ENCODE data around the gene C2CD2. TPM values are rescaled to one million over a fixed set of nuclear protein-coding genes. Genes with fewer than 3 reads are reported as not detected.

C2CD2 gene
- polyA plus RNA-seq, 1 donor (not counting 4 experiments of a cell fraction or from before 2014, with no cell fraction given) = 39.9 TPM

- Histone ChIP-seq H4K20me1 (ENCODE audit: control insufficient read depth, extremely low read depth, insufficient read depth, low read length) (no peaks in the 10 kb centered on the region), H3K79me2 (ENCODE audit: control insufficient read depth, insufficient read depth, low read length) (no peaks in the 10 kb centered on the region), H2AFZ (ENCODE audit: control insufficient read depth, low read length) (no peak overlapping the region), H3K9me1 (ENCODE audit: control insufficient read depth, extremely low read depth, insufficient read depth, low read length) (no peaks in the 10 kb centered on the region), H3K36me3 (ENCODE audit: control insufficient read depth in 2 of 2, extremely low read depth in 1 of 2, insufficient read depth in 2 of 2, low read length in 2 of 2) (peaks cover 10 to 19% of the 10 kb centered on the region in 2 experiments), H3K9me3 (ENCODE audit: control insufficient read depth, low read depth, low read length) (no peaks in the 10 kb centered on the region), H3K4me2 (ENCODE audit: control insufficient read depth, extremely low read depth, insufficient read depth, low read depth, low read length) (no peak overlapping the region), H3K27ac (ENCODE audit: control insufficient read depth, insufficient read depth, low read length) (no peak overlapping the region), H3K4me1 (ENCODE audit: control insufficient read depth, extremely low read depth, insufficient read depth, low read length) (no peaks in the 10 kb centered on the region), H3K9ac (ENCODE audit: control insufficient read depth, extremely low read depth, insufficient read depth, low read length) (no peak overlapping the region), H3K27me3 (ENCODE audit: control insufficient read depth, extremely low read depth, insufficient read depth, low read length) (no peaks in the 10 kb centered on the region), H3K4me3 (ENCODE audit: control insufficient read depth in 2 of 3, extremely low read depth in 1 of 3, insufficient read depth in 2 of 3, low read depth in 1 of 3, low read length in 3 of 3) (no peak overlapping the region)
- FAIRE-seq (no peak), DNase-seq (ENCODE audit: low read depth, low spot score) (no peak)
- TF ChIP-seq EZH2 (IDR thresholded peaks at IDR 0.05; ENCODE audit: low read length) = no peak
- TF ChIP-seq CTCF (optimal IDR thresholded peaks at IDR 0.05 in 1 of 3, IDR thresholded peaks at IDR 0.05 in 1 of 3, conservative IDR thresholded peaks at IDR 0.05 in 1 of 3; ENCODE audit: extremely low read depth in 1 of 3, insufficient read depth in 2 of 3, low read length in 3 of 3) = no peak
- dilution Hi-C loops (cut with MboI; ENCODE audit: extremely low pct_ligation_motif_present, low sequenced_read_pairs) = no loop called here
These were observed 117.4 kb downstream of the C2CD2 start for GRCh38 chr21:41836166-41837015.

GRCh38 chr21:41835711-41836154, 118.1 kb downstream of the C2CD2 start:
- Histone ChIP-seq H4K20me1 (ENCODE audit: control insufficient read depth, extremely low read depth, insufficient read depth, low read length) (no peaks in the 10 kb centered on the region), H3K36me3 (ENCODE audit: control insufficient read depth in 2 of 2, extremely low read depth in 1 of 2, insufficient read depth in 2 of 2, low read length in 2 of 2) (peaks cover 10 to 19% of the 10 kb centered on the region in 2 experiments), H3K9ac (ENCODE audit: control insufficient read depth, extremely low read depth, insufficient read depth, low read length) (no peak overlapping the region), H3K9me1 (ENCODE audit: control insufficient read depth, extremely low read depth, insufficient read depth, low read length) (no peaks in the 10 kb centered on the region), H3K27me3 (ENCODE audit: control insufficient read depth, extremely low read depth, insufficient read depth, low read length) (no peaks in the 10 kb centered on the region), H2AFZ (ENCODE audit: control insufficient read depth, low read length) (no peak overlapping the region), H3K27ac (ENCODE audit: control insufficient read depth, insufficient read depth, low read length) (no peak overlapping the region), H3K79me2 (ENCODE audit: control insufficient read depth, insufficient read depth, low read length) (no peaks in the 10 kb centered on the region), H3K4me2 (ENCODE audit: control insufficient read depth, extremely low read depth, insufficient read depth, low read depth, low read length) (no peak overlapping the region), H3K9me3 (ENCODE audit: control insufficient read depth, low read depth, low read length) (no peaks in the 10 kb centered on the region), H3K4me3 (ENCODE audit: control insufficient read depth in 2 of 3, extremely low read depth in 1 of 3, insufficient read depth in 2 of 3, low read depth in 1 of 3, low read length in 3 of 3) (no peak overlapping the region), H3K4me1 (ENCODE audit: control insufficient read depth, extremely low read depth, insufficient read depth, low read length) (no peaks in the 10 kb centered on the region)
- dilution Hi-C loops (cut with MboI; ENCODE audit: extremely low pct_ligation_motif_present, low sequenced_read_pairs) = no loop called here
- no peak for TF ChIP-seq EZH2 (IDR thresholded peaks at IDR 0.05; ENCODE audit: low read length)
- TF ChIP-seq CTCF (optimal IDR thresholded peaks at IDR 0.05 in 1 of 3, IDR thresholded peaks at IDR 0.05 in 1 of 3, conservative IDR thresholded peaks at IDR 0.05 in 1 of 3; ENCODE audit: extremely low read depth in 1 of 3, insufficient read depth in 2 of 3, low read length in 3 of 3) = no peak
- FAIRE-seq (no peak), DNase-seq (ENCODE audit: low read depth, low spot score) (no peak)

Small RNA genes lying within 50 kb of the gene (small RNA-seq; reads per million reads assigned to genes)
- 0 reads per million in 3 experiments for gene RF00334 (ENCODE audit: insufficient read length in 3 of 3, low read depth in 3 of 3, low replicate concordance in 1 of 3)

Other genes starting within 250 kb of the C2CD2 start
- 16.6 to 23.4 TPM (median 18.4 TPM) in 3 replicates for gene RIPK4, start 187.0 kb downstream of the C2CD2 start, polyA plus RNA-seq
- 5.2 to 8.5 TPM (median 5.6 TPM) in 3 replicates for gene PRDM15, start 74.7 kb downstream of the C2CD2 start, polyA plus RNA-seq
- 9.5 to 12.2 TPM (median 10.3 TPM) in 3 replicates for gene ZBTB21, start 56.3 kb upstream of the C2CD2 start, polyA plus RNA-seq
- gene UMODL1, start 117.3 kb upstream of the C2CD2 start, polyA plus RNA-seq = 0.03 TPM in 1 of 3 replicates, not detected in the others